ENCODE results near the gene LIPA.
A peak's percentile ranks its signal among the peaks of the same experiment; 100 is the strongest.
"Not testable (repeated sequence)": the region's sequence is repeated elsewhere in the genome, so short reads cannot be mapped to it uniquely, and the experiment has no call there.

Gene LIPA

GRCh38 chr10:89256962-89257361, 5.4 kb upstream of the LIPA start:
- no peak overlapping the region for H3K27ac ChIP-seq
- H3K9ac ChIP-seq, result no peak overlapping the region
- H3K4me2 ChIP-seq (ENCODE audit: low read length), result no peak overlapping the region
- no peaks in the 10 kb centered on the region for H3K79me2 ChIP-seq
- no peak overlapping the region for H3K4me3 ChIP-seq (ENCODE audit: low read depth, low read length)
- H3K36me3 ChIP-seq (ENCODE audit: control insufficient read depth, insufficient read depth, low read length), result no peaks in the 10 kb centered on the region
- H3K27me3 ChIP-seq (ENCODE audit: control insufficient read depth, insufficient read depth, low read length), result no peaks in the 10 kb centered on the region
- no peaks in the 10 kb centered on the region for H3K9me3 ChIP-seq (ENCODE audit: control insufficient read depth, low read length)
- peaks cover 7% of the 10 kb centered on the region for H3K4me1 ChIP-seq
- no peak overlapping the region for H2AFZ ChIP-seq
- TF ChIP-seq CTCF (IDR thresholded peaks at IDR 0.05), result no peak

GRCh38 chr10:89256340-89256739, 4.8 kb upstream of the LIPA start:
- Histone ChIP-seq H3K27me3 (ENCODE audit: control insufficient read depth, insufficient read depth, low read length) (no peaks in the 10 kb centered on the region), H3K79me2 (no peaks in the 10 kb centered on the region), H2AFZ (no peak overlapping the region), H3K9ac (no peak overlapping the region), H3K27ac (no peak overlapping the region), H3K9me3 (ENCODE audit: control insufficient read depth, low read length) (no peaks in the 10 kb centered on the region), H3K4me2 (ENCODE audit: low read length) (no peak overlapping the region), H3K4me3 (ENCODE audit: low read depth, low read length) (no peak overlapping the region), H3K4me1 (peaks cover 6% of the 10 kb centered on the region), H3K36me3 (ENCODE audit: control insufficient read depth, insufficient read depth, low read length) (no peaks in the 10 kb centered on the region)
- no peak for TF ChIP-seq CTCF (IDR thresholded peaks at IDR 0.05)

GRCh38 chr10:89255793-89256192, 4.2 kb upstream of the LIPA start:
- Histone ChIP-seq H3K9ac (no peak overlapping the region), H3K9me3 (ENCODE audit: control insufficient read depth, low read length) (no peaks in the 10 kb centered on the region), H3K4me1 (peaks cover 5% of the 10 kb centered on the region), H3K27ac (no peak overlapping the region), H2AFZ (no peak overlapping the region), H3K4me3 (ENCODE audit: low read depth, low read length) (no peak overlapping the region), H3K27me3 (ENCODE audit: control insufficient read depth, insufficient read depth, low read length) (no peaks in the 10 kb centered on the region), H3K79me2 (peaks cover 2% of the 10 kb centered on the region), H3K4me2 (ENCODE audit: low read length) (no peak overlapping the region), H3K36me3 (ENCODE audit: control insufficient read depth, insufficient read depth, low read length) (no peaks in the 10 kb centered on the region)
- TF ChIP-seq CTCF (IDR thresholded peaks at IDR 0.05), result no peak

- H3K27me3 ChIP-seq (ENCODE audit: control insufficient read depth, insufficient read depth, low read length); H3K4me2 ChIP-seq (ENCODE audit: low read length); H3K27ac ChIP-seq; H3K79me2 ChIP-seq; H3K36me3 ChIP-seq (ENCODE audit: control insufficient read depth, insufficient read depth, low read length); H3K4me1 ChIP-seq; H3K9me3 ChIP-seq (ENCODE audit: control insufficient read depth, low read length); H3K9ac ChIP-seq; H3K4me3 ChIP-seq (ENCODE audit: low read depth, low read length); H2AFZ ChIP-seq: not testable (repeated sequence)
These were observed 3.6 kb upstream of the LIPA start for GRCh38 chr10:89255091-89255579.

GRCh38 chr10:89252225-89252585, 630 bp upstream of the LIPA start:
- no peak overlapping the region for H3K9ac ChIP-seq

More at GRCh38 chr10:89252225-89252585, 630 bp upstream of the LIPA start:
- TF ChIP-seq CTCF (IDR thresholded peaks at IDR 0.05), result no peak
- H3K9me3 ChIP-seq (ENCODE audit: control insufficient read depth, low read length), result no peaks in the 10 kb centered on the region
- H3K79me2 ChIP-seq, result peaks cover 2% of the 10 kb centered on the region
- no peaks in the 10 kb centered on the region for H3K27me3 ChIP-seq (ENCODE audit: control insufficient read depth, insufficient read depth, low read length)
- peak overlapping the region; percentile 67 for H3K4me2 ChIP-seq (ENCODE audit: low read length)
- peak overlapping the region; percentile 87 for H2AFZ ChIP-seq
- no peak overlapping the region for H3K27ac ChIP-seq
- H3K36me3 ChIP-seq (ENCODE audit: control insufficient read depth, insufficient read depth, low read length), result no peaks in the 10 kb centered on the region
- H3K4me3 ChIP-seq (ENCODE audit: low read depth, low read length), result no peak overlapping the region
- H3K4me1 ChIP-seq, result no peaks in the 10 kb centered on the region

Data from parathyroid adenoma (tissue), 2 donors.